Panc1 (cell line): Measurements from ENCODE around the gene WDR33. TPM values are rescaled to one million over a fixed set of nuclear protein-coding genes. Genes with fewer than 3 reads are reported as not detected.
A peak's percentile ranks its signal among the peaks of the same experiment; 100 is the strongest.

Experiments used
- ATAC-seq: fragments of 200-7000 bp; cut with Tn5 transposase; 2 replicates; pipeline ENCODE4 v1.9.1; 2020; ENCODE audit warnings: mild to moderate bottlenecking, moderate library complexity
- BruUV-seq: library from RNA; stranded (reverse); fragments of 400-500 nt; replicated peaks from 2 replicates; lab custom pipeline; 2021; lab: Mats Ljungman, UMichigan
- CTCF ChIA-PET: fragments of 300-600 bp; sonication (Branson Sonifier 250); formaldehyde crosslinking; loops from one replicate; lab custom pipeline; 2022; ENCODE audit warnings: antibody characterized with exemption; lab: Charles Lee
- POLR2A ChIA-PET: fragments of 300-600 bp; sonication (Branson Sonifier 250); formaldehyde crosslinking; loops from one replicate; lab custom pipeline; 2022; ENCODE audit warnings: antibody characterized with exemption; lab: Charles Lee
- DNase-seq: peaks from one replicate; pipeline ENCODE4 v3.0.0-alpha.2; 2010; ENCODE audit warnings: low read depth, low spot score
- H3K27ac ChIP-seq: 2 replicates; pipeline ENCODE4 v1.5.1; 2011; ENCODE audit warnings: mild to moderate bottlenecking, low read length, inconsistent platforms
- H3K27me3 ChIP-seq: fragments of 200-500 bp; sonication (Bioruptor generic); 2 replicates; pipeline ENCODE4 v1.6.0; 2014; ENCODE audit warnings: low read length, inconsistent platforms; ENCODE audit not compliant: control insufficient read depth, insufficient read depth
- H3K36me3 ChIP-seq: fragments of 200-500 bp; sonication (Bioruptor generic); 2 replicates; pipeline ENCODE4 v1.5.1; 2014; ENCODE audit warnings: inconsistent platforms, mild to moderate bottlenecking, low read length, moderate library complexity; ENCODE audit not compliant: control insufficient read depth, insufficient read depth
- H3K4me1 ChIP-seq: 2 replicates; pipeline ENCODE4 v1.5.1; 2011; ENCODE audit warnings: inconsistent platforms, mild to moderate bottlenecking, low read length, moderate library complexity; ENCODE audit not compliant: control insufficient read depth, insufficient read depth
- H3K4me3 ChIP-seq, 2 experiments: 2 replicates each; pipeline ENCODE4 v1.5.1; 2011 to 2012; ENCODE audit warnings: low read depth in 2 of 2, low read length in 2 of 2, mild to moderate bottlenecking in 2 of 2, inconsistent platforms in 1 of 2, moderate library complexity in 1 of 2
- H3K9me3 ChIP-seq: fragments of 200-500 bp; sonication (Bioruptor generic); 2 replicates; pipeline ENCODE4 v1.5.1; 2014; ENCODE audit warnings: low read depth, mild to moderate bottlenecking, inconsistent platforms, low read length, moderate library complexity; ENCODE audit not compliant: control insufficient read depth, insufficient read depth
- POLR2AphosphoS5 ChIP-seq: IDR thresholded peaks from 2 replicates; pipeline ENCODE4 v1.6.1; 2012; ENCODE audit warnings: mild to moderate bottlenecking, low read depth, low read length, moderate library complexity
- SIN3A ChIP-seq: IDR thresholded peaks from 2 replicates; pipeline ENCODE4 v1.6.1; 2012; ENCODE audit warnings: low read depth, mild to moderate bottlenecking, low read length, moderate library complexity, borderline replicate concordance; ENCODE audit not compliant: insufficient read depth
- TCF7L2 ChIP-seq: IDR thresholded peaks from 2 replicates; pipeline ENCODE4 v1.6.1; 2011; ENCODE audit warnings: mild to moderate bottlenecking, low read depth, low read length, inconsistent platforms
- in situ Hi-C: cut with HindIII; loops from 2 replicates; pipeline ENCODE4 v1.10.0; 2016; ENCODE audit warnings: low sequenced_read_pairs, low pct_unique_long_range_greater_than_20kb
- intact Hi-C: fragments of 100-400 bp; cut with micrococcal nuclease; formaldehyde crosslinking; loops from one replicate; pipeline ENCODE4 v1.10.0; 2022; ENCODE audit not compliant: unreplicated experiment
- total RNA-seq: library from RNA; stranded (reverse); gene quantifications from one replicate; pipeline ENCODE4 v1.2.1, GENCODE V29; 2021; ENCODE audit not compliant: unreplicated experiment
- TF ChIP-seq, protein P1 (sequence below): fragments of 450-650 bp; IDR thresholded peaks from 2 replicates; pipeline ENCODE4 v1.5.1; 2017; ENCODE audit warnings: mild to moderate bottlenecking
- TF ChIP-seq, protein P2 (sequence below), 2 experiments: IDR thresholded peaks; 2 replicates each; pipeline ENCODE4 v1.6.1; 2011 to 2012; ENCODE audit warnings: low read depth in 2 of 2, control low read depth in 1 of 2, low read length in 1 of 2, mild to moderate bottlenecking in 1 of 2, moderate library complexity in 1 of 2; ENCODE audit not compliant: insufficient read depth in 1 of 2

Gene WDR33
- total RNA-seq, 1 experiment from 2014 or later = 63.7 TPM

DNA sequence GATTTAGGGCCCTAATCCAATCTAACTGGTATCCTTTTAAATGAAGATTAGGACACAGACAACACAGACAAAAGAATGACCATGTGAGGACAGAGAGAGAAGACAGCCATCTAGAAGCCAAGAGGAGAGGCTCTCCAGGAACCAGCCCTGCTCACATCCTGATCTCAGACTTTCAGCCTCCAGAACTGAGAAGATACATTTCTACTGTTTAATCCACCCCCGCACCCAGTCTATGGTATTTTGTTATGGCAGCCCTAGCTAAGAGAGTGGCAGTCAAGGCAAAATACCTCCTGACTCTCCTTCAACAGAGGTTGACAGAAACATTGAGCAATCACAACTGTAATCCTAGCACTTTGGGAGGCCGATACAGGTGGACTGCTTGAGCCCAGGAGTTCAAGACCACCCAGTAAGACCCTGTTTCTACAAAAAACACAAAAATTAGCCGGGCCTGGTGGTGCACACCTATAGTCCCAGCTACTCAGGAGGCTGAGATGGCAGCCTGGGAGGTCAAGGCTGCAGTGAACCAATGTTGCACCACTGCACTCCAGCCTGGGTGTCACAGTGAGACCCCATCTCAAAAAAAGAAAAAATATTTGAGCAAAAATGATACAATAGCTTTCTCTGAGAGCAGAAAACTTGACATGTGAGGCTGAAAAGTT is 34.7 kb downstream of the WDR33 start:
- H3K36me3 ChIP-seq = no peaks in the 10 kb centered on the region
- H3K27ac ChIP-seq = no peak overlapping the region
- no peak overlapping the region for H3K4me3 ChIP-seq
- intact Hi-C loops = no loop called here
- no TSS peak for BruUV-seq
- TF ChIP-seq TCF7L2 (no peak), POLR2AphosphoS5 (no peak), SIN3A (no peak)
- TF ChIP-seq, protein P1, sequence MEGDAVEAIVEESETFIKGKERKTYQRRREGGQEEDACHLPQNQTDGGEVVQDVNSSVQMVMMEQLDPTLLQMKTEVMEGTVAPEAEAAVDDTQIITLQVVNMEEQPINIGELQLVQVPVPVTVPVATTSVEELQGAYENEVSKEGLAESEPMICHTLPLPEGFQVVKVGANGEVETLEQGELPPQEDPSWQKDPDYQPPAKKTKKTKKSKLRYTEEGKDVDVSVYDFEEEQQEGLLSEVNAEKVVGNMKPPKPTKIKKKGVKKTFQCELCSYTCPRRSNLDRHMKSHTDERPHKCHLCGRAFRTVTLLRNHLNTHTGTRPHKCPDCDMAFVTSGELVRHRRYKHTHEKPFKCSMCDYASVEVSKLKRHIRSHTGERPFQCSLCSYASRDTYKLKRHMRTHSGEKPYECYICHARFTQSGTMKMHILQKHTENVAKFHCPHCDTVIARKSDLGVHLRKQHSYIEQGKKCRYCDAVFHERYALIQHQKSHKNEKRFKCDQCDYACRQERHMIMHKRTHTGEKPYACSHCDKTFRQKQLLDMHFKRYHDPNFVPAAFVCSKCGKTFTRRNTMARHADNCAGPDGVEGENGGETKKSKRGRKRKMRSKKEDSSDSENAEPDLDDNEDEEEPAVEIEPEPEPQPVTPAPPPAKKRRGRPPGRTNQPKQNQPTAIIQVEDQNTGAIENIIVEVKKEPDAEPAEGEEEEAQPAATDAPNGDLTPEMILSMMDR = no peak
- TF ChIP-seq, protein P2, sequence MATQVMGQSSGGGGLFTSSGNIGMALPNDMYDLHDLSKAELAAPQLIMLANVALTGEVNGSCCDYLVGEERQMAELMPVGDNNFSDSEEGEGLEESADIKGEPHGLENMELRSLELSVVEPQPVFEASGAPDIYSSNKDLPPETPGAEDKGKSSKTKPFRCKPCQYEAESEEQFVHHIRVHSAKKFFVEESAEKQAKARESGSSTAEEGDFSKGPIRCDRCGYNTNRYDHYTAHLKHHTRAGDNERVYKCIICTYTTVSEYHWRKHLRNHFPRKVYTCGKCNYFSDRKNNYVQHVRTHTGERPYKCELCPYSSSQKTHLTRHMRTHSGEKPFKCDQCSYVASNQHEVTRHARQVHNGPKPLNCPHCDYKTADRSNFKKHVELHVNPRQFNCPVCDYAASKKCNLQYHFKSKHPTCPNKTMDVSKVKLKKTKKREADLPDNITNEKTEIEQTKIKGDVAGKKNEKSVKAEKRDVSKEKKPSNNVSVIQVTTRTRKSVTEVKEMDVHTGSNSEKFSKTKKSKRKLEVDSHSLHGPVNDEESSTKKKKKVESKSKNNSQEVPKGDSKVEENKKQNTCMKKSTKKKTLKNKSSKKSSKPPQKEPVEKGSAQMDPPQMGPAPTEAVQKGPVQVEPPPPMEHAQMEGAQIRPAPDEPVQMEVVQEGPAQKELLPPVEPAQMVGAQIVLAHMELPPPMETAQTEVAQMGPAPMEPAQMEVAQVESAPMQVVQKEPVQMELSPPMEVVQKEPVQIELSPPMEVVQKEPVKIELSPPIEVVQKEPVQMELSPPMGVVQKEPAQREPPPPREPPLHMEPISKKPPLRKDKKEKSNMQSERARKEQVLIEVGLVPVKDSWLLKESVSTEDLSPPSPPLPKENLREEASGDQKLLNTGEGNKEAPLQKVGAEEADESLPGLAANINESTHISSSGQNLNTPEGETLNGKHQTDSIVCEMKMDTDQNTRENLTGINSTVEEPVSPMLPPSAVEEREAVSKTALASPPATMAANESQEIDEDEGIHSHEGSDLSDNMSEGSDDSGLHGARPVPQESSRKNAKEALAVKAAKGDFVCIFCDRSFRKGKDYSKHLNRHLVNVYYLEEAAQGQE (IDR thresholded peaks at IDR 0.05; ENCODE audit: insufficient read depth in 1 of 2, low read depth in 2 of 2, low read length in 1 of 2) = no peak
- in situ Hi-C loops = no loop called here
- no peaks in the 10 kb centered on the region for H3K9me3 ChIP-seq
- H3K4me1 ChIP-seq = peaks cover 4% of the 10 kb centered on the region; the same call in 1 of the 2 replicates
- no peak for DNase-seq
- CTCF ChIA-PET = no interaction called here
- POLR2A ChIA-PET = no interaction called here
- H3K27me3 ChIP-seq = no peaks in the 10 kb centered on the region
- ATAC-seq = peak; percentile 50

DNA sequence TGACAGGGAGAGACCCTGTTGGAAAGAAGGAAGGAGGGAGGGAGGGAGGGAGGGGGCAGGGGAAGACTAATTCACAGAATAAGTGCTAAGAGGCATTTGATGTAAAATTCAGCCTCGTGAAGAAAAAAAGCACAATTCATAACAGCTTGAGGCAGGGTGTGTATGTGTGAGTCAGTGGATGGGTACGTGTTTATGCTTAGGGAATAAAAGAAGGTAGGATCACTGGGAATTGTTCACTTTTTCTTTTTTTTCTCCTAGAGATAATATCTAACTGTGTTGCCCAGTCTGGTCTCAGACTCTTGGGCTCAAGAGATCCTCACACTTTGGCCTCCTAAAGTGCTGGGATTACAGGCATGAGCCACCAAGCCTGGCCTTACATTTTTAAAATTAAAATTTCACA is 39.2 kb downstream of the WDR33 start:
- CTCF ChIA-PET = no interaction called here

More for the DNA sequence above, 39.2 kb downstream of the WDR33 start:
- Histone ChIP-seq H3K9me3 (no peaks in the 10 kb centered on the region), H3K36me3 (peaks cover 6% of the 10 kb centered on the region; the same call in 1 of the 2 replicates), H3K4me1 (peaks cover 7% of the 10 kb centered on the region; the same call in 1 of the 2 replicates), H3K4me3 (no peak overlapping the region), H3K27me3 (no peaks in the 10 kb centered on the region), H3K27ac (no peak overlapping the region)
- intact Hi-C loops = no loop called here
- POLR2A ChIA-PET = interaction anchor here (0.6 to 0.7 kb wide), 2 partner anchors 14 to 29 kb away, joined by 5 read pairs; no protein-coding TSS in a partner anchor
- no peak for ATAC-seq
- TF ChIP-seq, protein P1 = no peak
- no peak for TF ChIP-seq SIN3A
- no peak for TF ChIP-seq POLR2AphosphoS5
- TF ChIP-seq, protein P2 (IDR thresholded peaks at IDR 0.05; ENCODE audit: insufficient read depth in 1 of 2, low read depth in 2 of 2, low read length in 1 of 2) = no peak
- TF ChIP-seq TCF7L2 = no peak
- in situ Hi-C loops = no loop called here
- BruUV-seq = no TSS peak
- no peak for DNase-seq
